Progenitor cell of endocrine pancreas (in vitro differentiated cells): Measurements from ENCODE around the gene GCC2. TPM values are rescaled to one million over a fixed set of nuclear protein-coding genes. Genes with fewer than 3 reads are reported as not detected.
"Not testable (repeated sequence)": the region's sequence is repeated elsewhere in the genome, so short reads cannot be mapped to it uniquely, and the experiment has no call there.

Experiments used
- DNase-seq: peaks from one replicate; pipeline ENCODE4 v3.0.0; 2021; ENCODE audit warnings: low spot score; ENCODE audit not compliant: unreplicated experiment
- H3K27ac Mint-ChIP-seq: 2 replicates; pipeline ENCODE4 v1.8.0; 2021; ENCODE audit warnings: mild to moderate bottlenecking, moderate library complexity, mixed read lengths
- H3K27me3 Mint-ChIP-seq: 2 replicates; pipeline ENCODE4 v1.8.0; 2021; ENCODE audit warnings: mixed read lengths
- H3K36me3 Mint-ChIP-seq: 2 replicates; pipeline ENCODE4 v1.8.0; 2022; ENCODE audit warnings: mixed read lengths; ENCODE audit not compliant: insufficient read depth
- H3K4me1 Mint-ChIP-seq: 2 replicates; pipeline ENCODE4 v1.8.0; 2021; ENCODE audit warnings: low read depth, mixed read lengths
- H3K4me3 Mint-ChIP-seq: 2 replicates; pipeline ENCODE4 v1.8.0; 2021; ENCODE audit warnings: low read depth, mild to moderate bottlenecking, moderate library complexity, mixed read lengths
- H3K9me3 Mint-ChIP-seq: 2 replicates; pipeline ENCODE4 v1.8.0; 2021; ENCODE audit warnings: low read depth, mixed read lengths
- CTCF ChIP-seq: fragments of 200-600 bp; sonication (generic); IDR thresholded peaks from one replicate; pipeline ENCODE4 v1.5.0; 2021; ENCODE audit warnings: antibody characterized with exemption, mild to moderate bottlenecking; ENCODE audit not compliant: unreplicated experiment
- total RNA-seq: library from RNA; stranded (reverse); gene quantifications from 2 replicates; pipeline ENCODE4 v1.2.1, GENCODE V29; 2021

GCC2 gene
- total RNA-seq, 1 donor from 2014 or later: 82.8 TPM

- not testable (repeated sequence) for H3K27ac Mint-ChIP-seq, DNase-seq, H3K4me1 Mint-ChIP-seq, H3K4me3 Mint-ChIP-seq, H3K9me3 Mint-ChIP-seq, H3K27me3 Mint-ChIP-seq, H3K36me3 Mint-ChIP-seq
Measured at GRCh38 chr2:108524688-108525087, 75.7 kb downstream of the GCC2 start.

- not testable (repeated sequence) for H3K9me3 Mint-ChIP-seq, H3K4me1 Mint-ChIP-seq, H3K36me3 Mint-ChIP-seq, H3K4me3 Mint-ChIP-seq, H3K27me3 Mint-ChIP-seq, H3K27ac Mint-ChIP-seq, DNase-seq
Measured at GRCh38 chr2:108525258-108525657, 76.3 kb downstream of the GCC2 start.

- Mint-ChIP-seq H3K9me3 (no peaks in the 10 kb centered on the region), H3K27ac (no peak overlapping the region), H3K4me1 (peaks cover 29% of the 10 kb centered on the region), H3K36me3 (no peaks in the 10 kb centered on the region), H3K4me3 (peak overlapping the region; percentile 37), H3K27me3 (no peaks in the 10 kb centered on the region)
- DNase-seq: no peak
- TF ChIP-seq CTCF: no peak
Measured at GRCh38 chr2:108531674-108532055, 82.7 kb downstream of the GCC2 start.

GRCh38 chr2:108533832-108534583 lies 85.0 kb downstream of the GCC2 start, which contains the start of gene LIMS1:
TSS of gene LIMS1 (plus strand) at chr2:108534470. CDS start at chr2:108534563, 93 bp downstream.
- no peaks in the 10 kb centered on the region for H3K36me3 Mint-ChIP-seq
- H3K27me3 Mint-ChIP-seq: no peaks in the 10 kb centered on the region
- DNase-seq: peak; percentile 82
- H3K4me3 Mint-ChIP-seq: peak within 1 kb of the TSS; percentile 94
- H3K27ac Mint-ChIP-seq: peak within 1 kb of the TSS; percentile 98
- peaks cover 41% of the 10 kb centered on the region for H3K4me1 Mint-ChIP-seq
- TF ChIP-seq CTCF: no peak
- no peaks in the 10 kb centered on the region for H3K9me3 Mint-ChIP-seq

- Mint-ChIP-seq H3K4me3 (peak overlapping the region; percentile 94), H3K36me3 (no peaks in the 10 kb centered on the region), H3K9me3 (no peaks in the 10 kb centered on the region)
Measured at GRCh38 chr2:108534584-108535356, 85.8 kb downstream of the GCC2 start.

More at GRCh38 chr2:108534584-108535356, 85.8 kb downstream of the GCC2 start:
- Mint-ChIP-seq H3K4me1 (peaks cover 42% of the 10 kb centered on the region), H3K27me3 (no peaks in the 10 kb centered on the region), H3K27ac (peak overlapping the region; percentile 96)
- no peak for TF ChIP-seq CTCF
- peak; percentile 34 for DNase-seq
